ENCODE measurements around the gene FAS.

Gene FAS

DNA sequence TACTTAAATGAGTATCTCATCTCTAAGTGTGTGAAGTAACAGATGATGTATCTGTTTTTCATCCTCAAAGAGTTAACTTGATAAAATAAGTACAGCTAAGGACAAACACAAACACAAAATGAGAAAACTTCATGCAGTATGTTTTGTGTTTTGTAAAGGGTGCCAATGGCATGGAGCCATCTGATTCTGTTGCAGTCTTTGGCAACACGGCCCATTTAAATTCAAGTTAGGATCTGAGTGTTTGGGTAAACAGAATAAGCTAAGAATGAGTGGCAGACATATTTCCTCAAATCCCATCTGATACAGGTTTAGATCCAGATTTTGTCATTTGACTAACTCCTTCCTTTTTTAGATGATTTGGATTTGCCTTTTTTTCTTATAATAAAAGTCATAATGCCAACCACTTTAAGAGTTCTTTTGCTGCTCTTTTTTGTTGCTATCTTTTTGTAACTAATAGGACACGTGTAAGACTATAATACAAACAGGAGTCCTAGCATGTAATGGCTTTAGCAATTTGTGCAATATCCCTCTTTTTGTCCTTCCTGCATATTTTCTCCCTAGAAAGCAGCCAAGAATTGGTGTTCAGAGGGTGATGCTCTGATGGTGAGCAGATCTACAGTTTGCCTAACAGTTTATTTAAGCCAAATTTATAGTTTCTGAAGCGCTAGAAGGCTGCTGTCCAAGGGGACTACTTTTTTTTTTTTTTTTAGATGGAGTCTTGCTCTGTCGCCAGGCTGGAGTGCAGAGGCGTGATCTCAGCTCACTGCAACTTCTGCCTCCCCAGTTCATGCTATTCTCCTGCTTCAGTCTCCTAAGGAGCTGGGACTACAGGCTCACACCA lies 19.2 kb upstream of the FAS start:
- DNase-seq = no peak

- DNase-seq = no peak
Observed at GRCh38 chr10:88974012-88974411, 16.6 kb upstream of the FAS start.

DNA sequence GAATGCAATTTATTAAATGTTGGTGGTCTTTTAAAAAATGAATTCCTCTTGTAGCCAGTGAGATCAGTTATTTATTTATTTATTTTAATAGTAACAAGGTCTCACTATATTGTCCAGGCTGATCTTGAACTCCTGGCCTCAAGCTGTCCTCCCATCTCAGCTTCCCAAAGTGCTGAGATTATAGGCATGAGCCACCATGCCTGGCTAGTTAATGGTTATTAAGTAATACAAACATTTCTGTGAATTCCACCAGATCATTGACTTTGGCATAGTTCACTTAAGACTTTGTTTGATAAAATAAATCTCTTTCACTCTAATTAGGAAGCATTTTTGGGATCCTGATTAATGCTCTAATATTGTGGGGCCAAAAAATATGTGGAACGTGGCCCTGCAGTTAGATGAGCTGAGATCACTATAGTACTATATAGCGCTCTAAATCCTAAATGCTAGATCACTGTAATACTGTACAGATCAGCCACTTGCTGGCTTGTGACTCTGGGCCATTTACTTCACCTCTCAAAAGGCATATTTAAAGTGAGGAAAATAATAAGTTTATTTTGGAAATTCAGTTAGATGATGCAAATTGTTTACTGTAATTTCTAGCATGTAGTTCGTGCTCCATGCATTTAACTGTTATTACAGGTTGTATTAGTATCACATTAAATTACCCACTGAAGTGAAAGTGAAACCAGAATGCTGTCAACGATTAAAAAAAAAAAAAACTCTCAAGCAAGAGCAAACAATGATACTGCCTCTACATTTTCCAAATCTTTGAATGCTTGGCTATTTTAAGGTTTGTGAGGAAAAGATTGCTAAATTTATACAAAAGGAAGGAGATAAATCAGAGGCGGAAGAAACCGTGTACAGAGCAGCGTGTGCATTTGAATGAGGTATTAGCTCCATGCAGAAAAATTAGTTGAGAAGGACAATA lies 15.9 kb upstream of the FAS start:
- no peak for DNase-seq

- DNase-seq = no peak
Observed at GRCh38 chr10:88975377-88975720, 15.2 kb upstream of the FAS start.

GRCh38 chr10:88978463-88978862 lies 12.1 kb upstream of the FAS start:
- DNase-seq = no peak

GRCh38 chr10:88979153-88979562 lies 11.4 kb upstream of the FAS start:
- DNase-seq = no peak

DNA sequence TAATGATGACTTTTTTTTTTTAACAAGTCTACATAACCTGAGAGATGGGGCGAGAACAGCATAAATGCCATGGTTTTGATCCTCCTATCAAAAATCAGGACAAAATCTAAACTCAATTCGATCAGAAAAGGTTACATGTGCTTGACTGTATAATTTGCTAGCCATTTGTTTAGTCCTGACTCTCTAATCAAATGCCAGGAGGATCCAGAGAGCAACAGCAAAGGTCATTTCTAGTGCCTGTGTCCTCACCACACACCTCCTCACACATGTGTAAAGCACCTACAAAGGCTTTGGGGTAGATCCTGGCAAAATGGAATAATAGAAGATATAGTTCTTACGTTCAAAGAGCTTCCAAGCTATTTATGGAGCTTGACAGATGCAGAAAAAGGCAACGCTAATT lies 11.0 kb upstream of the FAS start:
- no peak for DNase-seq

- no peak for DNase-seq
Observed at GRCh38 chr10:88980247-88980646, 10.4 kb upstream of the FAS start.

- DNase-seq = no peak
Observed at GRCh38 chr10:88980800-88981199, 9.8 kb upstream of the FAS start.

DNA sequence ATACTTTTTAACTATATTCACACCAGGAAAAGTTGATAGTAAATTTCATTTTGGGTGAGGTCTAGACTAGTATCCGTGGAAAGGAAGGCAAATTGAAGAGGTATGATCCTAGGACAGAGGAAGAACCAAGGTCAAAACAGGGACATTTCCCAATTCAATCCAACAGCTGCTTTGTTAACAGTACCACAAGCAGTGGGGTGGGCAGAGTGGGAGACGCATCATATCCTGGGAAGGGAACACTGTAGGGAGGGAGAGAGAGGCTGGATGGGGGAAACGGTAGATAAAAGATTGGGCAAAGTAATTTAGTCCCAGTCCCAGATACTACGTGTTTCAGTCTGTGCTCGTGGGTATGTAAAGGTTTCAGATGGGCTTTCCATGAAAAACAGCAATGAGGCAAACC lies 9.2 kb upstream of the FAS start:
- no peak for DNase-seq

GRCh38 chr10:88982366-88982765 lies 8.2 kb upstream of the FAS start:
- DNase-seq = no peak

DNA sequence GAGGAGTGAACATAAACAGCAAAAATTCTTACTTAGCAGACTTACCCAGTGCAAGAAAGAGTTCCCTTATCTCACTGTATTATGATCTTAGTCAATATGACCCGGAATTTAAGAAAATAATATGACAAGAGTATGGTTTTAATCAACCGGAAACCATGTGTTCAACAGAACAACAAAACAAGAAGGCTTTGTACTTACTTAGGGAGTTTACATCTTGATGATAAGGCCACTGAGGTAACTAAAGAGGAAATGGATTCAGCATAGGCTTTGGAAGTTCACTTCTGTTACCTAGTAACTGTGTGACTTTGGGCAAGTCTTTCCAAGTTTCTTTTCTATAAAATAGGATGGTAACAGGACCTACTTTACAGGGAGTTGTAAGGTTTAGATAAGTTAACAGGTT lies 7.4 kb upstream of the FAS start:
- no peak for DNase-seq

GRCh38 chr10:88983939-88984338 lies 6.7 kb upstream of the FAS start:
- DNase-seq = no peak

GRCh38 chr10:88984525-88984924 lies 6.1 kb upstream of the FAS start:
- no peak for DNase-seq

GRCh38 chr10:88986549-88987242 lies 3.9 kb upstream of the FAS start:
- peak; percentile 37 for DNase-seq

- DNase-seq = peak; percentile 26
Observed at GRCh38 chr10:88987243-88987725, 3.3 kb upstream of the FAS start.

DNA sequence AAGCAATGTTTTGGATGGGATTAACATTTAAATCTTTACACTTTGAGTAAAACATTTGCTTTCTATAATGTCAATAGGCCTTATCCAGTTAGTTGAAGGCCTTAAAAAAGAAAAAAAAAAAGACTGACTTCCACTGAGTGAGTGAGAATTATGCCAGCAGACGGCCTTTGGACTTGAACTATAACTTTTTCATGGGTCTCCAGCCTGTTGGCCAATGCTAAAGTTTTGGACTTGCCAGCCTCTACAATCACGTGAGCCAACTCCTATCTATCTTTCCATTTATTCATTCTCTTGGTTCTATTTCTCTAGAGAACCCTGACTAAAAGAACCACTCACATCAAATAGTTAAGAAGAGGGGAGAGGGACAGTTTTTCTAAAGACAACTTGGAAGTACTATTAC lies 2.8 kb upstream of the FAS start:
- DNase-seq = no peak

- no peak for DNase-seq
Observed at GRCh38 chr10:88989423-88989822, 1.2 kb upstream of the FAS start.

DNA sequence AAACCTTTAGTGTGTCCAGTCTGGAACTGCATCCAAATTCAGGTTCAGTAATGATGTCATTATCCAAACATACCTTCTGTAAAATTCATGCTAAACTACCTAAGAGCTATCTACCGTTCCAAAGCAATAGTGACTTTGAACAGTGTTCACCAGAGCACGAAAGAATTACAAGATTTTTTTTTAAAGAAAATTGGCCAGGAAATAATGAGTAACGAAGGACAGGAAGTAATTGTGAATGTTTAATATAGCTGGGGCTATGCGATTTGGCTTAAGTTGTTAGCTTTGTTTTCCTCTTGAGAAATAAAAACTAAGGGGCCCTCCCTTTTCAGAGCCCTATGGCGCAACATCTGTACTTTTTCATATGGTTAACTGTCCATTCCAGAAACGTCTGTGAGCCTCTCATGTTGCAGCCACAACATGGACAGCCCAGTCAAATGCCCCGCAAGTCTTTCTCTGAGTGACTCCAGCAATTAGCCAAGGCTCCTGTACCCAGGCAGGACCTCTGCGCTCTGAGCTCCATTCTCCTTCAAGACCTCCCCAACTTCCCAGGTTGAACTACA lies 694 bp upstream of the FAS start:
- DNase-seq = peak; percentile 52

DNA sequence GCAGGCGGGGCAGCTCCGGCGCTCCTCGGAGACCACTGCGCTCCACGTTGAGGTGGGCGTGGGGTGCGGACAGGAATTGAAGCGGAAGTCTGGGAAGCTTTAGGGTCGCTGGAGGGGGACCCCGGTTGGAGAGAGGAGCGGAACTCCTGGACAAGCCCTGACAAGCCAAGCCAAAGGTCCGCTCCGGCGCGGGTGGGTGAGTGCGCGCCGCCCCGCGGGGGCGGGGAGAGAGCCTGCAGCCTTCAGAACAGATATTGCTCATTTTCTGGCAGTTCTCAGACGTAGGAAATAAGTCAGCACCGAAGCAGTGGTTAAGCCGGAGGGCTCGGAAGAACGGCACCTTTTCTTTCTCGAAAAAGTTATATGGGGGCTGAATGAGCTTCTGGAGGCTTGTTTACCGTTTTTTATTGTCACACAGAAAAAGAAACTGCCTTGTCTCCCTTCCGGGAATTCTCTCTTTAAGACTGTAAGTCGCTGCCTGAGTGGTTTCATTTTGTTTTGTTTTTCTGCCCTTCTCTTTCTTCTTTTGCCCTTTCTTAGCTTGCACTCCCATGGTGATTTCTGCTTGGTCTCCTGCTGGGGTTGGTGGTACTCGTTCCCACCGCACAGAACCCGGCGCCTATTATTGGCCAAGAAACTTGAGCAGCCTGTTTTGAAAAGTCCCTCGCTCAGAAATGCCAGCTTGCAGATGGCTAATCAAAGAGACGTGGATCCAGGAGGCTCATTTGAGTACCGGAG lies 732 bp downstream of the FAS start:
- peak; percentile 77 for DNase-seq

- no peak for DNase-seq
Observed at GRCh38 chr10:88991899-88992320, 1.3 kb downstream of the FAS start.

DNA sequence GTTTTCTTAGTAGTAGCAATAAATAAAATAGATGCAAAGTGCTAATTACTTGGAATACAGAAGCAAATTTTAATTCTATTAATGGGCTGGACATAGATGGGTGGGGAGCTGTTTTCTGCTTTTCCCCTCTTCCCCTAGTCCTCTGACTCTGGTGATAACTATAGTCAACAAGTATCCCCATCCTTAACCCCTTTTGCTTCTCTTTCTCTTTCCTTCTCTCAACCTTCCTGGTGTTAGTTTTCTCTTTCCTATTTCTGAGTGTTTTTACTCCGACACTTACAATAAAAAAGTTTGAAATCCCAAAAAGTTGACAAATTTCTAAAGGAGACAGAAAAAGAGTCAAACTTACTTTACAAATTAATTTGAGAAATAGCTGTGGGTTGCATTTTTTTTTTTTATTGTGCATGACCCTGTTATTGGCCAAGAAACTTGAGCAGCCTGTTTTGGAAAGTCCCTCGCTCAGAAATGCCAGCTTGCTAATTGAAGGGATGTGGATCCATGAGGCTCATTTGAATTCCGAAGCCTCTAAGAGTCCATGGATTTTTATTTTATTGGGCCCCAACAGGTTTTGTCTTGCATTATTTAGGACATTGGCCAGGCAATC lies 2.4 kb downstream of the FAS start:
- DNase-seq = peak; percentile 42
